Measurements from ENCODE around the gene SMYD3. TPM values are rescaled to one million over a fixed set of nuclear protein-coding genes. Genes with fewer than 3 reads are reported as not detected.

Gene SMYD3
- total and polyA plus RNA-seq, 2 of the 13 experiments (the other 11 are each of a cell fraction or from before 2014, with no cell fraction given), result 27.7 to 35.8 TPM

GRCh38 chr1:245710961-245711903 lies 795.8 kb downstream of the SMYD3 start:
- in situ Hi-C loops (cut with HindIII; ENCODE audit: extremely low pct_ligation_motif_present, low pct_unique_long_range_greater_than_20kb), result no loop called here
- Histone ChIP-seq H3K4me3 (replicated peaks in 1 of 3; ENCODE audit: insufficient read depth in 1 of 3, low read depth in 2 of 3, low read length in 3 of 3) (no peak overlapping the region), H2AFZ (ENCODE audit: low read length) (no peak overlapping the region), H3K9me3 (ENCODE audit: low read length) (no peaks in the 10 kb centered on the region), H3K9ac (ENCODE audit: insufficient read depth, low read depth, low read length) (no peak overlapping the region), H4K20me1 (ENCODE audit: insufficient read depth, low read length) (no peaks in the 10 kb centered on the region), H3K4me1 (ENCODE audit: insufficient read depth, low read length) (no peaks in the 10 kb centered on the region; the same call in 1 of the 2 replicates), H3K79me2 (ENCODE audit: insufficient read depth, low read length) (no peaks in the 10 kb centered on the region), H3K36me3 (replicated peaks in 1 of 2; ENCODE audit: control insufficient read depth in 1 of 2, insufficient read depth in 2 of 2, low read length in 2 of 2) (no peaks in the 10 kb centered on the region), H3K27me3 (ENCODE audit: control insufficient read depth in 1 of 2, insufficient read depth in 2 of 2, low read length in 2 of 2) (no peaks in the 10 kb centered on the region), H3K27ac (ENCODE audit: extremely low read length, insufficient read depth, low read length) (no peak overlapping the region), H3K4me2 (ENCODE audit: low read depth, low read length) (no peak overlapping the region)
- DNase-seq (ENCODE audit: low spot score) (no peak), ATAC-seq (no peak), FAIRE-seq (no peak)
- ChIA-PET POLR2A (no interaction called here), CTCF (ENCODE audit: low intra/inter-chr PET ratio, low total read pairs) (no interaction called here)
- TF ChIP-seq ZNF225 (CRISPR knock-in tag; IDR thresholded peaks at IDR 0.05) (no peak), ZNF800 (CRISPR knock-in tag; IDR thresholded peaks at IDR 0.05) (no peak), ZKSCAN1 (IDR thresholded peaks at IDR 0.05; ENCODE audit: low read length) (no peak), TOE1 (CRISPR knock-in tag; IDR thresholded peaks at IDR 0.05) (no peak), ZNF205 (CRISPR knock-in tag; IDR thresholded peaks at IDR 0.05) (no peak), POGZ (CRISPR knock-in tag; IDR thresholded peaks at IDR 0.05) (no peak)
- BruUV-seq (replicated peaks), result no TSS peak
- intact Hi-C loops (cut with micrococcal nuclease; ENCODE audit: unreplicated experiment), result no loop called here
- 71% methylated on average over 27 of the region's 30 CpGs for WGBS (ENCODE audit: low lambda C conversion rate)
